Renal cortical epithelial cell (primary cell): ENCODE results near the gene DDX47. TPM values are rescaled to one million over a fixed set of nuclear protein-coding genes. Genes with fewer than 3 reads are reported as not detected.
"Not testable (repeated sequence)": the region's sequence is repeated elsewhere in the genome, so short reads cannot be mapped to it uniquely, and the experiment has no call there.

Source experiments
- DNase-seq: peaks from one replicate; pipeline ENCODE4 v3.0.0-alpha.2; 2011; ENCODE audit warnings: low read depth
- total RNA-seq: library from RNA; depleted of rRNA; stranded (reverse); fragments of >200 nt; gene quantifications from 2 replicates; pipeline ENCODE4 v1.2.3, GENCODE V29; 2014

DDX47 gene
- total RNA-seq, 1 donor from 2014 or later = 102 TPM

- not testable (repeated sequence) for DNase-seq
Observed at GRCh38 chr12:12820376-12820775, 7.2 kb downstream of the DDX47 start.

DNA sequence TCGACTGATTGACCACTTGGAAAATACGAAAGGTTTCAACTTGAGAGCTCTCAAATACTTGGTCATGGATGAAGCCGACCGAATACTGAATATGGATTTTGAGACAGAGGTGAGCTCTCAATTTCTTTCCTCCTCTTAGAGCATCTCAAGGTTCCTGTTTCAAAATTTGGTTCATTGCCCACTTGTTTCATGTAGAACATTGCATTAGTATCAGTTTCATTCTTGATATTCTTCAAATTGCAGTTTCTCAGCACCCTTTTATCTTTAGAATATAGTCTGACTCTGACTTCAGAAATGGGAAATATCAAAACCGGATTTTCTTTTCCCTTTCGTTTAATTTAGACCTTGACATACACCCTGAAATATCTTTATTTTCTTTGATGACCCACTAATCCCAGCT is 8.8 kb downstream of the DDX47 start:
- DNase-seq = no peak

DNA sequence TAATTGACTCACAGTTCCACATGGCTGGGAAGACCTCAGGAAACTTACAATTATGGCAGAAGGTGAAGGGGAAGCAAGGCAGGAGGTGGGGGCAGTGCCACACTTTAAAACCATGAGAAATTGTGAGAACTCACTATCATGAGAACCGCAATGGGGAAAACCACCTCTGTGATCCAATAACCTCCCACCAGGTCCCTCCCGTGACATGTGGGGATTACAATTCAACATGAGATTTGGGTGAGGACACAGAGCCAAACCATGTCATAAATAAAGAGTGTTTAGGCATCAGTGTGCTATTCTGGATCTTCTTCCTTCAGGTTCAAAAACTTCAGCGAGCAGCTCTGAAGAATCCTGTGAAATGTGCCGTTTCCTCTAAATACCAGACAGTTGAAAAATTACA is 9.7 kb downstream of the DDX47 start:
- DNase-seq = no peak

DNA sequence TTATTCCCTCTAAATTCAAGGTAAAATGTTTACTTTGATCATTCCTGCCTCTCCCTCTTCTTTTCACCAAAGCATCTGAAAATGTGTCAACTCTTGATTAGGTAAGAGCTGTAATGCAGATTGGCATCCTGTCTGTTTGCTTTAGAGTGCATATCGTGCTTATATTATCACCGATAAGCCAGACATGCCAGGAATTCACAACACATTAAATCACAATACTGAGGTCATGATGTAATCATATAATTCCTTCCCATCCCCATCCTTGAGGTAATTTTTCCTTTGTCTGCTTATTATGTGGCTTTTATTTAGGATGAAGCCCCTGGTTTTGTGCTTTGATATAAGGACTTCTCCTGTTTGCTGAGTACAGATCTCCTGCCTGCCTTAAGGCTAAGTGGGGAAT is 10.2 kb downstream of the DDX47 start:
- peak; percentile 34 for DNase-seq

GRCh38 chr12:12823811-12824210 is 10.7 kb downstream of the DDX47 start:
- no peak for DNase-seq

DNA sequence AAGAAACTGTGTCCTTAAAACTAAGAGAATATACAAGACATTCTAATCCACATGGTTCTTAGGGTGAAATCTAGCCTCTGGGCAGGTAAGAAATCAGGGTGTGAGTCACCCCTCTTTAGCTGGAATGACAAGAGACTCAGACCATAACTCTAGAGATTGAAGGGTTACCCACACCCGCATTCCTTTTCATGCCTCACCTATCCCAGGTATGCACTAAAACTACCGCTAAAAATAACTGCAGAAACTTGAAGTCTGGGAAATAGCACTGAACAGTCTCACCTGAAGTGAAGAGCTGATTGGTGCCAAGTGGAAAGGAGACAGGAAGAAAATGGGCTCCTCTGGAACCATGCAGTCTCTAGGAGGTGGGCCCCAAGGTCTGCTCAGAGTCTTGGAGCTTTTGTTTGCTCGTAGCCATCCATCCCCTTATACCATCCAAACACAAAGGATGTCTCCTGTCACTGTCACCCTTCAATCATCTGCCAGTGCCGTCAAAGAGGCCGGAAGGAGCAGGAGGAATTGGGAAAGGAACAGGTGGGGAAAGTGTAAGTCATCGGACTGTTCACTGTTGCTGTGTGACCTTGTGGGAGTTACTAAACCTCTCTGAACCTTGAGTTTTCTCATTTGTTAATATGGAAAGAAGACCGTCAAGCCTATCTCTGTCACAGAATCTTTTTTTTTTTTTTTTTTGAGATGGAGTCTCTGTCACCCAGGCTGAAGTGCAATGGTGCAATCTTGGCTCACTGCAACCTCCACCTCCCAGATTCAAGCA is 22.4 kb downstream of the DDX47 start:
- peak; percentile 92 for DNase-seq

GRCh38 chr12:12836571-12836970 is 23.4 kb downstream of the DDX47 start:
- no peak for DNase-seq

DNA sequence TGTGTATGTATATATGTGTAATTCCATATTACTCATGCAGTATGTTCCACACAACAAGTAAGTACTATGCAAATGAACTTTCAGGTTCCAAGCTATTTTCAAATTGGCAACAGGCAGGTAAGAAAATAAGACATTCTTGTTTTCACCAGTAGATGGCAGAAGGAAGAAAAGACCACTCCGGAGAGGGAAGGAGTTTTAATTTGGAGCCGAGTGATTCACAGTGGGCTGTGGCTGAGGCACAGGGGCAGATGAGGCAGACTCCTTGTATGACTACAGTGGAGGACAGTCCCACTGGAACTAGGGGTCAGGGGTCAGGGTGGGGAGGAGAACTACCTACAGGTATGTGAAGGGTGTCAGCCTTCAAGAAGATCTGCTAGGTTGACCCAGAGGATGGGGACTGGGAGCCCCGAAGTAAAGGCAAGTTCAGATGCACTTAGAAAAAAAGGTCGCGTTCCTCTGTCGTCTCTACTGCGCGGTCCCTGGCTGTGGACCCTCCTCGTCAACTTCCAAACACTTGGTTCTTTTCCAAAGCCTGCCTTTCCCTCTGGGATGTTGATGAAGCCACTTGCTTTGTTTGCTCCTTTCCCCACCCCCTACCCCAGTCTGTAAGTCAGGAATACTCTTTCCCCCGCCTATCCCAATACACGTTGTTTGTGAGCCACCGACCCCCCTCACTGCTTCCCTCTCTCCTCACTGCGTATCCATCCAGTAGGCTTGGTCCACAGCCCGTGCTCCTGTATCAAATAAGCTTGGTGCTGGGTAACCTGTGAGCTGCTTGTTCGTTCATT is 24.1 kb downstream of the DDX47 start:
- peak; percentile 85 for DNase-seq

GRCh38 chr12:12837813-12838153 is 24.6 kb downstream of the DDX47 start:
- no peak for DNase-seq

GRCh38 chr12:12839003-12839395 is 25.9 kb downstream of the DDX47 start:
- DNase-seq = no peak

DNA sequence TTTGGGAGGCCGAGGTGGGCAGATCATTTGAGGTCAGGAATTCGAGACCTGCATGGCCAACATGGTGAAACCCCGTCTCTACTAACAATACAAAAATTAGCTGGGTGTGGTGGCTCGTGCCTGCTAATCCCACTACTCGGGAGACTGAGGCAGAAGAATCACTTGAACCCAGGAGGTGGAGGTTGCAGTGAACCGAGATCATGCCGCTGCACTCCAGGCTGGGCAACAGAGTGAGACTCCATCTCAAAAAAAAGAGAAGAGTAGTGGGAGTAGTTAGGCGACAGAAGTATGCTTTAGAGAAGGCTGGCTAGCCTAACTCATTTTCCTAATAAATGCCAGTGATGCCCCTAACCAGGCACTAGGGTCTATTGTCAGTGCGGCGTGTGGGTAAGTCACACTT is 26.3 kb downstream of the DDX47 start:
- not testable (repeated sequence) for DNase-seq

GRCh38 chr12:12839873-12840579 is 26.9 kb downstream of the DDX47 start:
- DNase-seq = peak; percentile 88

DNA sequence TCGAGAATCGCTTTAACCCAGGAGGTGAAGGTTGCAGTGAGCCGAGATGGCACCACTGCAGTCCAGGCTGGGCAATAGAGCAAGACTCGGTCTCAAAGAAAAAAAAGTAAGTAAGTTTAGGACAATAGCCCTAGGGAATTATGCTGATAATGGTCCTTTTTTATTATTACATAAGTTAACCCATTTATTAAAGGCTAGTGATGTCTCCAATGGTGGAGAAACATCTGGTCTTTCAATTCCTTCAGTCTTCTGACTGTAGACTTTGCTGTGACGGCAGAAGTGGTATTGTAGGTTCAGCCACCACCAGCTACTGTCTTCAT is 27.4 kb downstream of the DDX47 start:
- DNase-seq = no peak

- DNase-seq = not testable (repeated sequence)
Observed at GRCh38 chr12:12841428-12841827, 28.3 kb downstream of the DDX47 start.

GRCh38 chr12:12845794-12846243 is 32.7 kb downstream of the DDX47 start:
- no peak for DNase-seq

GRCh38 chr12:12846780-12847179 is 33.6 kb downstream of the DDX47 start:
- not testable (repeated sequence) for DNase-seq

- DNase-seq = no peak
Observed at GRCh38 chr12:12853435-12853834, 40.3 kb downstream of the DDX47 start.

GRCh38 chr12:12859690-12860089 is 46.5 kb downstream of the DDX47 start:
- no peak for DNase-seq

- DNase-seq = no peak
Observed at GRCh38 chr12:12864243-12864642, 51.1 kb downstream of the DDX47 start.

DNA sequence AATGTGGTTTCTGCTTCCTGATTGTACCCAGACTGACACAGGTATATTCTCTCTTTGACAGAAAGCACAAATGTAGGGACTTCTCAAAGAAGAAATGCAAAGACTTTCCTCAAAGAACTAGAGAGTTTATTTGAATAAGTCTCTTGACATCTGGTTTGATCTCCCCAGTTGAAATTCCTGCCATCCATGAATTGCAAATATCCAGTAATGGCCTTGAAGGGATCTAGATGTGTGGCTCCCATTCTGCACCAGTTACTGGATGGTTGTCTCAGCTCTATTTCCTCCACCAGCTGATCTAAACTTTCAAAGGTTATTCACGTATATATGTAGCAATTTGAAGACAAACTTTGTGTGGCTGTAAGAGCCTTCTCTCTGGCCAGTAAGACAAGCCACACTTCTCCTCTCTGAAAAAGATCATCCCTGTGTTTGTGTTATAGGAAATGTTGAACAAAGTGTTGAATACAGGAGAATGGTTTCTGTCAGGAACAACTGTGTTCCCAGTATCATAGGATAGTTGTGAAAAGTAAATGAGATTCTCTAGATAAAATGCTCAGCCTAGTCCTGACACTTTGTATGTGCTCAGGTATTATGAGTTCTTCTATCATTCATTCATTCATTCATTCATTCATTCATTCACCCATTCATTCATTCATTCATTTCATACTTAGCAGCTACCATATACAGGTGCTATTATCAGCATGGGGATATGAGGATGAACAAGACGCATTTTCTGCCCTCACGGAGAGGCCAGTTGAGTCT is 55.5 kb downstream of the DDX47 start:
- DNase-seq = no peak

GRCh38 chr12:12870465-12870864 is 57.3 kb downstream of the DDX47 start:
- DNase-seq = peak; percentile 96

DNA sequence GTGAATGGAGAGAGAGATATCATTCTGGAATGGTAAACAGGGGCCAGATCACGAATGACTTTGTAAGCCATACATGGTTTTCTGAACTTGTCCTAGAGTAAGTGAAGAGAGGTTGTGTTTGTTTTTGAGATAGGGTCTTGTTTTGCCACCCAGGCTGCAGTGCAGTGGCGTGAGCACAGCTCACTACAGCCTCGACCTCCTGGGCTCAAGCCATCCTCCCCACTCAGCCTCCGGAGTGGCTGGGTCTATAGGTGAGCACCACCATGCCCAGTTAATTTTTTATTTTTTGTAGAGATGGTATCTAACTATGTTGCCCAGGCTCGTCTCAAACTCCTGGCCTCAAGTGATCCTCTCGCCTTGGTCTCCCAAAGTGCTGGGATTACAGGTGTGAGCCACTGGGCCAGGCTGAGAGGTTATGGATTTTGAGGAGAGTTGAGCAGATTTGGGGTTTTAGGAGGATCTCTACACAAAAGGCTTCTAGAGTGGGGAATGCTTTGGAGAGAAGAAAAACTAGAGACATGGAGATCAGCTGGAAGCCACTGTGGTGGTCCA is 58.5 kb downstream of the DDX47 start:
- no peak for DNase-seq
